SK-MEL-5 (cell line): ENCODE measurements around the gene CHST11. TPM values are rescaled to one million over a fixed set of nuclear protein-coding genes. Genes with fewer than 3 reads are reported as not detected.
A peak's percentile ranks its signal among the peaks of the same experiment; 100 is the strongest.

Source experiments
- DNase-seq: peaks from one replicate; pipeline ENCODE4 v3.0.0-alpha.2; 2016; ENCODE audit warnings: low read depth, low spot score
- in situ Hi-C: cut with HindIII; loops from 2 replicates; pipeline ENCODE4 v1.10.0; 2016; ENCODE audit warnings: low sequenced_read_pairs, high pct_unique_total_duplicates, low pct_unique_long_range_greater_than_20kb
- total RNA-seq: library from RNA; depleted of rRNA; stranded (reverse); fragments of >200 nt; shearing (Covaris generic); gene quantifications from 2 replicates; pipeline ENCODE4 v1.2.3, GENCODE V29; 2014

Gene CHST11
- total RNA-seq, 1 experiment from 2014 or later: 27.4 TPM

DNA sequence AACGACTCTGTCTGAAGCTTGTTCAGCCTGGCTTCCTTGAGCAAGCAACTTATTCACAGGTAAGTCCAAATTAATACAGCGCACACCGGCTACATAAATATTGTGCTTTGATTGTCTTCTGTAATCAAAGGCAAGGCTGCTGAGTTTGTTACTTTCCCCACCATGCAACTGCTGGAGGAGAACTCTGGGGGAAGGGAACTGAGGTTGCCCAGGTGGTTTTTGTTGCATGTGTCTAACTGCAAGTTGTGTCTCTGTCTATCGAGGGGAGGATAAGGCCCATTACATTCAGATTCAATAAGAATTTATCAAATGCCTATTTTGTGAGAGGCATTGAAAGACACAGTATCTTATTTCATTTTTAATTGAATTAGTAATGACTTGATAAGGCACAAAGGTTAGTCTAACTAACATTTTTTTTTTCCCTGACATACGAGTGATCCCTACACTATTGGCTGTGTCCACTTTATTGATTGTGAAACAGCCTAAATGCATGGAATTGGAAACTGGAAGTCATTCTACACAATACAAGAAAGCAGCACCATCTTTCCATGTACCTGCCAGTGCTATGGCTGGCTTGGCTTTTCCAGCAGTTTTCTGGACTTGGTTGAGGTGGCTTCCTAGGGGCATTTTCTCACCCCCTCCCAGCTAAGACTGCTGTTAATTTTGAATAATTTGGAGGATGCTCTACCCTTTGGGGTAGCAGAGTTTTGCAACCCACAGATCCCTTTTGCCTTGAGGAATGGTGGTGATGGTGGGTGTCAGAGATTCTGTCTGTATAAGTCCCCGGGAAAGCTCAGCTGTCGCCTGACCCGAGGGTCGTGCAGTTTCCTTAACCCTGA lies 951 bp upstream of the CHST11 start:
- DNase-seq: no peak
- in situ Hi-C loops: no loop called here

DNA sequence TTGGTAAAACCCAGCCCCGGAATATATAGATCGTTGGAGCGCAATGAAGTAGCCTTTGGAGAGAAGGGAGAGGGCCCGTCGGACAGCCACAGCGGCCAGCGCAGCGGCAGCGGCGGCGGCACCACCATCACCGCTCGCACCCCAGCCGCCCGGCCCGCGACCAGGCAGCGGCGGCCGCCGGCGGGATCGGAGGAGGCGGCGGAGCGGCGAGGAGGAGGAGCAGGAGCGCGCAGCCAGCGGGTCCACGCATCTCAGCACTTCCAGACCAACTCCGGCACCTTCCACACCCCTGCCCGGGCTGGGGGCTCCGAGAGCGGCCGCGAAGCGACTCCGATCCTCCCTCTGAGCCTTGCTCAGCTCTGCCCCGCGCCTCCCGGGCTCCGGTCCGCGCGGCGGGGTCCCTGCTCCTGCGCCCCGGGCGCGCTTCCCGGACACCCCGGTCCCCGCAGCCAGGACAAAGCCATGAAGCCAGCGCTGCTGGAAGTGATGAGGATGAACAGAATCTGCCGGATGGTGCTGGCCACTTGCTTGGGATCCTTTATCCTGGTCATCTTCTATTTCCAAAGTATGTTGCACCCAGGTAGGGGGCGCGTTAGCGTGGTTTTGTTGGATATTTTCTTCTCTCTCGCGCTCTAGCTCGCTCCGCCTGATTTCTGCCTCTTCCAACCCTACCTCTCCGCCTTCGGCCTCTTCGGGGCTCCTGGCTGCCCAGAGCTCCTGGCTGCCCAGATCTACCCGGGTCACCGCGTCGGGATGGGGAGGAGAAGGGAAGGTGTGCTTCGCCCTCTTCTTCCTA lies 400 bp downstream of the CHST11 start:
- in situ Hi-C loops: no loop called here
- peak; percentile 78 for DNase-seq

DNA sequence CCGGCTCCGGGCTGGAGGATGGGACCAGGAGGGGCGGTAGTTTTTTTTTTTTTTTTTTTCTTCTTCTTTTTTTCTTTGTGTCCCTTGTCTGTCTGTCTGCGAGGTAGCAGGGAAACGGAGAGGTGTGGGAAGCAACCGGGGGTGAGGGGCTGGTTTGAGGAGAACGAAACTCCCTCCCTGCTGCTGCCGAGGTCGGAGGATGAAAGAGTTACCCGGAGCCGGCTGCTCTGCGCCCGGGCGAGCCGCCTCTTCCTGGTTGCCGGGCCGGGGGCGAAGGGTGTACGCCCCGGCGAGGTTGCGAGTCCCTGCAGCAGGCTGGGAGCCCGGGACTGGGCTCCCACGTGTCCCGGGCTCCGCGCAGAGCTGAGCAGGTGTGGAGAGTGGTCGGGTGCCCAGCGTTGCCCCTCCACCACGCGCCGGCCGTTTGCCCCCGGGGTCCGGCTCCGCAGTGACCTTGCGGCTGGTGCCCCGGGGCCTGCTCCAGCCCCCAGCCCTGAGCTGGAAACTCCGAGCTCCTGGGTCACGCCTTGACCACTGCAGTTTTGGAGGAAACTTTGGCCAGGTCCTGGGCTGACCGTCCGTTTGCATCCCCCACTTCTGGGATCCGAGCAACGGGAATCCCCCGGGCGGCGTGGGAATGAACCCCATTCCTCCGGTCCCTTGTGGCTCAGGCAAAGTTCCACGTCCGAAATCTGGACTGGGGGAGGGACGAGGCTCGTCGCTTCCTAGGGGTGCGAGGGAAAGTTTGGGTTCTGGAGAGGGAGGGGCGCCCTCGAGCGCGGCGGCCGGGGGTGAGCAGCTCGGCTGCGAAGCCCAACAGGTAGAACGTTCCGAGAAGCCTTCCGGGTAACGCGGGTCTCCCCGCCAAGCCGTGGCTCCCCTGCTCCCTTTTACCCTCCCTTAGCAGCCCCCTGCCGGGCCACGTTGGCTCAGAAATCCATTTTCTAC lies 1.3 kb downstream of the CHST11 start:
- DNase-seq: peak; percentile 10
- in situ Hi-C loops: no loop called here

DNA sequence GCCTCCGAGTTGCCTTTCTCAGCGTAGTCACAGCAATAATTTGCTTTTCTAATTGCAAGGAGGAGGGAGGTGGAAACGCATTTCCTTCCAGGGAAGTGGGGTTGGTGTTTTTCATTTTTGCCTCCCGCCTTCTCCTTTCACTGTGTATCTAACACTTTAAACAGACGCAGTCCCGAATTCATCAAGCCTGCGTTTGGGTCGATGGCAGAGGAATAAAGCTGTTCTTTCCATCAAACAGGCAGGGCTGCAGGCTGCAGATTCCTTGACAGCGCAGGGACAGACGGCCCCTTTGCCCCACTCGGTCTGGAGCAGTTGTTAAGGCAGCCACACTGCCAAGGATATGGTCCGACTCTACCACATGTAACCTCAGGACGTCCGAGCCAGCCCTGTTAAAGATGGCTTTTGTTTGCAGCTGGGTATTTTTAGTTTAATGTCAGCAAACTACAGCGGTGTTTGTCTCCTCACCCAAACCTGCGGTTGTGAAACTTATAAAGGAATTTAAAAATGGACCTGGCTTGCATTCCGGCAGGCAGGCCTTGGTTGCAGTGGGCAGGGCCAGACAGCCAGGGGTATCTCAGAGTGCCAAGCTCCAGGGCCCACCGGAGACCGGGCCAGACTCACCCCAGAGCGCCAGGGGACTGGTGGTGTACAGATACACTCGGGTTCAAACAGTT lies 2.1 kb downstream of the CHST11 start:
- peak; percentile 27 for DNase-seq
- in situ Hi-C loops: no loop called here

DNA sequence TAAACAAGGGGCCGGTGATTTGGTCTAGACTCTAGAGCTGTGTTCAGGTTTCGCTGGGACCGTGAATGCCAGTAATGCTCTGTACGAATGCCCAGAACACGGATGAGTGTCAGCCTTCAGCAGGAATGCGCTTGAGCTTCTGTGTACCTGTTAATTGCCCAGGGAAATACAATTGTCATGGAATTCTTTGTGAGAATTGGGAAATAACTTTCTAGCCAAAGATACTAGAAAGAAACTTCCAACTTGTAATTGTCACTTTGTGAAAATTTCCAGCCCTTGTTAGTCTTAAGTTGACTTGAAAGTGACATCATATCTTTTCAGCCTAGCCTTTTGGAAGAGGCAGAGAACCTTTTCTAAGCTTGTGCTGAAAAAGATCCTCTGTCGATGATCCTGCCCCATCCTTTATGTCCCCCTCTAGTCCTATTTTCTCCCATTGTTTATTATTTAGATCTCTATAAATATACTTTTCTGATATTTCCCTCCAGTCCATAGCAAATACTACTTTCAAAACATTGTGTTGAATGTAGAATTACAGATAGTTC lies 2.7 kb downstream of the CHST11 start:
- in situ Hi-C loops: no loop called here

DNA sequence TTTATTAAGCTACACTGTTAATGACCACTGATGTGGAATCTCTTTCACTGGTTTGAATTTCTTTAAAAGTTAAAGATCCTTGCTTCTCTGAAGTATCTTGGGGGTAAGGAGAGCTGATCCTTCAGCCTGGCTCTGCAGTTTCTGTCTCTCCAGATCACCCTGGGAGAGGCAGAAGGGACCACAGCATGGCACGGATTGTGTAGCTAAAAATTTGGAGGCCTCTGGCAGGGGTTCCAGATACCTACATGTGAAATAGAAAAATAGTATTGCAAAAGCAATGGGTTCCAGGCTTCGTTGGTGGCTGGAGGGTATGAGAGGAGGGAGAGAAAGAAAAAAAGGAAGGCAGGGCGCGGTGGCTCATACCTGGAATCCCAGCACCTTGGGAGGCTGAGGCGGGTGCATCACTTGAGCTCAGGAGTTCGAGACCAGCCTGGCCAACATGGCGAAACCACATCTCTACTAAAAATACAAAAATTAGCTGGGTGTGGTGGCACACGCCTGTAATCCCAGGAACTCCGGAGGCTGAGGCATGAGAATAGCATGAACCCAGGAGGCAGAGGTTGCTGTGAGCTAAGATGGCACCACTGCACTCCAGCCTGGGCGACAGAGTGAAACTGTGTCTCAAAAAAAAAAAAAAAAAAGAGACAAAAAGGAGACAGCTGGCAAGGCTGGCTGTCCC lies 3.4 kb downstream of the CHST11 start:
- in situ Hi-C loops: no loop called here

More for the DNA sequence above, 2.7 kb downstream of the CHST11 start:
- DNase-seq: no peak

DNA sequence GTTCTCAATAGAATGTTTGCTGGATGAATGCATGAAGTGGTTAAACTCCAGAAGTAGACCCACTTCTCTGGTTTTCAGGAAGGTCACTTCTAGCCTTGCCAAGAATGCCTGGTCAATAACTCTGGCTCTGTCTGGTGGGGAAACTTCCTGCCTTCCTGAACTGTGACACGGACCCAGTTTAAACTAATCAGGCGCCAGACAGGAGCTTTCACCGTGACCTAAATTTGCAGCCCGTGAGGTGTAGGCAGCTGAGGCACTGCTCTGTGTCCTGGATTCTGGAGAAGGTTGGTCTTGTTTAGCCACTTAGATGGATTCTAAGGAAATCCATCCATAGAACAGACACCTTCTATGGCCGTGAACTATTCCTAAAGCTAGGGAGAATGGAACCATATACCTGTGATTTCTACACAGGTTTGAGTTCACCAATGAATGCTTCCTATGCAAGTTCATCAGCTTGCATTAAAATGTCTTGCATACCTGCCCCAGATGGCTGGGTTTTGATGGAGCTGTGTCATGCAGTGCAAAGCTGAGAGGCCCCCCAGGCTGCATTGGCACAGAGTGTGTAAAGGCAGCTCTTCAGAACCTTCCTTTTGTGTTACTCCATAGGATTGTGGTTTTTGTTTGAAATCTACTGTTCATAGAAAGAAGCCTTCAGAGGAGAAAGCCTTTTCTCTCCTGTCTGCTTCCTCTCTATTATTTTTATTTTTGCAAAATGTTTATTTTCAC lies 4.4 kb downstream of the CHST11 start:
- in situ Hi-C loops: no loop called here
- no peak for DNase-seq

More for the DNA sequence above, 3.4 kb downstream of the CHST11 start:
- no peak for DNase-seq

DNA sequence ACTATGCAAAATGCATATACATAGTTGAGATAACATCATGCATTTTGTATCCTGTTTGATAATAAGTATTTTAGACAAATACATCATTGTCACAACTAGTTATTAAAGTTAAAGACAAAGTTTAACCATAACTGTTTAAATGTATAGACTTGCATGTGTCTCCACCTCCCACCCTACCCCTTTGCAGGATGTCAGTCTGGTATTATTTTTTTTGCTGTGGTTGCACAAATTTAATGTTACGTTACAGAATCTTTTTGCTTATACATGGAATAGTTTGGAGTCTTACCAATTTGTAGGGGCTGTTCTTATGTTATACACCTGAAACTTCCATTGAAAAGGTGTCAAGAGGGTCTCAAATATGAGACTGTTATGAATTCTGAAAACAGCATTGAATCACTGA lies 5.6 kb downstream of the CHST11 start:
- in situ Hi-C loops: no loop called here
- no peak for DNase-seq

DNA sequence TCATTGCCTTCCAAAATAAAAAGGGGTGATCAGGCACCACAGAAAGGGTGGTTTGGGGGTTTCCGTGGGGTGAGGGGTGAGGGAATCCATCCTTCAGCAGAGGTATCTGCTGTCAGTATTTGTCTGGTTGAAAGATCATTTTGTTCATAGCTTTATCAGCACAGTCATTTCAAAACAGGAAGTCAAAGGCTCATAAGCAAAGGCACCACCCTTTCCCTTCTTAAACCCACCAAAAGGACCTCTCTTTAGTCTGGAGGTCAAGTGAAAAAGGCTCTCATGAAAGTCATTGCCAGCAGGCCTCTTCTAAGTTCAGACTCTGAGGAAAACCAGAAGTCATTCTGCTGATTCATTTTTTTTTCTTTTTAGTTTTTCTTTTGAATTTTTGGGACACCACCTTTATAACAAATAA lies 6.2 kb downstream of the CHST11 start:
- DNase-seq: no peak

DNA sequence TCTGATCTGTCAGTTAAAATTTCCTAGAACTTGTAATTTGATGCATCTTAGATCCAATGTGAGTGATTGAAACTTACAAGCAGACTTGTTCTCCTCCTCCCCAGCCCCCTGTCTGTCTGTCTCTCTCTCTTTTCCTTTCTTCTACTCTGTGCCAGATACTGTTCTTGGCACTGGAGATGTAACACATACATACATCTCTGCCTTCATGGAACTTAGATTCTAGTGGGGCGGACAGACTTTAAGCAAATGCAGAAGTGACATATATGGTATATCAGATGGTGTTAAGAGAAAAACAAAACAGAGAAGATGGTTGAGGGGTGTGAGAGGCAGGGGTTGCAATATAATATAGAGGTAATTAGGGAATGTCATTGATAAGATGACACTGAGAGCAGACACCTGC lies 6.6 kb downstream of the CHST11 start:
- in situ Hi-C loops: no loop called here

More for the DNA sequence above, 6.2 kb downstream of the CHST11 start:
- in situ Hi-C loops: no loop called here

DNA sequence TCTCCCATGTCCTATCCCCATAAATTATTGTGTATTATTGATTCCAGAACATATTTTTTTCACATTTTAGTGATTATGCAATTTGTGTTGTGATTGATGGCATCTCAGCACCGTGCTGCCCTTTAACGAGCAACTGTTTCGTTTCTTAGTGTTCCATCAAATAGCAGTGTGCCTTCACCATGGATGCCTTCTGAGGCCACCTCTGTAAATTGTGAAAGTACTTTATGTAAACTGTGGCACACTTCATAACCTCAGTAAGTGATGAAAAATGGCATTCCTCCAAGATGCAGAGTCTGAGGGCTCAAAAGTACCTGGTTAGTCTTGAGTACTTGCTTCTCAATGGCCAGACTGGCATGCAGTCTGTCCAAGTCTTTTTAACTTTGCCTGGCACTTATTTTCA lies 8.2 kb downstream of the CHST11 start:
- in situ Hi-C loops: no loop called here
- no peak for DNase-seq

More for the DNA sequence above, 6.6 kb downstream of the CHST11 start:
- DNase-seq: no peak

DNA sequence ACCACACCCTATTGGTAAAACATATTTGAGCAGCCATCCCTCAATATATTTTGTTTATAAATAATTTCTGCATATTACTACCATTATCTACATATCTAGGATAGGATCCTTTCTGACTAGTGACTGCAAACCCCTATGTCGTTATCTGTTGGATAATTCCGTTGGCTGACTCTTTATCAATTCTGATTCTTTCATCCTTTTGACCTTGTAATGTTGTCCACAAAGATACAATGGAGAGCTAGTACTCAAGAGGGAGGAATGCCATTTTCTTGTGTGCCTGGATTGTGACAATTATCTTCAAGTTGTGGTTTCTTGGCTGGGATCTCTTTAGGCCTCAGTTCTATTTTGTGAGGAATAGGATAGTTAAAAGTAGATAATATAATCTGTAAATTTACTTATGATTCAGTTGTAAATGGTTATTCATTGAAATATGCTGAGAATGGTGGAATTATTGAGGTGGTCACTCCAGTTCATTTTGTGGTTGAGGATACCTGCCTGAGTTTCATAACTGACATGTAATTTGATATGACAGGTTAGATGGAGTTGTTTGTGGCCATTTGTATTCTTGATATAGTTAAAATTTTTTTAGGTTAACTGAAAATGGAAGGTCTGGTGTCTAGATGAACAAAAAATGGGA lies 10.1 kb downstream of the CHST11 start:
- in situ Hi-C loops: no loop called here
- no peak for DNase-seq

DNA sequence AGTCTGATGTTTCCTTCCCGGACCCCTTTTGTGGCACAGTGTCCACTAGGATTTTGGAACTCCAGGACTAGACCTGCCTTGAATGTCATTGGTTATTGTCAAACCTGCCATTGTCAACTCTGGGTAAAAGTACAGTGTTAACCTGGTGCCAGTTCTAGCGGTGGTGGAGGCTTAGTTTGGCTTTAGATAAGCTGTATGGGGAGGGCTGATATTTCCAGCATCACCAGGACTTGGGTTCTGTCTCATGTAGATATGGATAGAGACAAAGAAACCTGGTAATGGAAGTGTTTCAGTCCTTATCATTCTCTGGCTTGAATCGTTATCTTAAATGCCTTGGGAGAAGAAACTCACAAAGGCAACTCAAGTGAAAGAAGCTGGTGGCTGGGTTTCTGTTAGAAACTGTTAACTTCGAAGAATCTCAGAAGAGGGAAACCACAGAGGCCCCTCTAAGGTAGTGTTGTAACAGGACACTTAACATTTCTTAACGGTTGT lies 10.6 kb downstream of the CHST11 start:
- DNase-seq: no peak
- in situ Hi-C loops: no loop called here

DNA sequence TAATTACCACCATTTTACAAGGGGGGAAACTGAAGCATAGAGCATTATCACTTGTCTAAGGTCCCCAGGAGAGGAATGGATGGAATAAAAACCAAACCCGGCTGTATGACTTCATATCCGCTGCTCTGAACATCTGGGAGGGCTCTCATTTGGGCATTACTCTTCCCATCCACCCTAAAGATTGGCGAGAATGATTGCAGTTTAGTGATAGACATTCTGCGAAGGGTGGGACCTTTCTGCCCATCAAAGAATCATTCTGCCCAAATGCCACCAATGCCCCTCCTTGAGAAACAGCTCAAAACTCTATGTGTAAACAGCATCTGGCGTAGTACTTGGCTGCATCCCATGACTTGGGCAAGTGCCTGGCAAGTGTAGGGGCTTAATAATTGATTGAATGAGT lies 11.6 kb downstream of the CHST11 start:
- DNase-seq: no peak
- in situ Hi-C loops: no loop called here

DNA sequence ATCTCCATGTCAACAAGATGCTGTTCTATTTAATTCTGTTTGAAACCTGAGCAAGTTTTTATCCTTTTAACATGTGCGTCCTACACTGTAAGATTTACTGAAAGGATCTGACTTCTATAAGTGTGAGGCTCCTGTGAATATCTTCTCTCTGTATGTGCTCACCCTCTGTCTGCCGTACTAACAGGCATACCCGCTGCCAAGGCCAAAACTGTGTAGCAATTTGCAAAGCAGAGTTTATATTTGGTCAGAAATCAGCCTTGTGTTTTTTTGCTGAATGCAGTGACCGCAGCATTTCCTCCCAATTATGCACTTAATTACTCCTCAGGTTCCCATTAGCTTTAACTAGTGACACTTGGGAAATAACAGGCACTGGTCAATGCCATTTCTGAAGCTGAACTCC lies 12.3 kb downstream of the CHST11 start:
- in situ Hi-C loops: no loop called here
- no peak for DNase-seq
